PC-3 (cell line): ENCODE measurements around the gene SKOR1.

Experiments
- EZH2 ChIP-seq: fragments of 300-600 bp; sonication (generic); IDR thresholded peaks from one replicate; pipeline ENCODE4 v1.6.1; 2017; ENCODE audit warnings: antibody characterized with exemption, mild to moderate bottlenecking, low read length; ENCODE audit not compliant: unreplicated experiment
- EZH2phosphoT487 ChIP-seq: fragments of 300-600 bp; sonication (generic); IDR thresholded peaks from 2 replicates; pipeline ENCODE4 v1.6.1; 2018; ENCODE audit warnings: mild to moderate bottlenecking, antibody characterized with exemption, low read length, borderline replicate concordance
- TF ChIP-seq, protein P1 (sequence below): fragments of 300-600 bp; sonication (generic); conservative IDR thresholded peaks from 2 replicates; pipeline ENCODE4 v1.5.1; 2017; ENCODE audit warnings: antibody characterized with exemption, low read depth, mild to moderate bottlenecking, low read length

GRCh38 chr15:67878712-67879206 lies 53.5 kb downstream of the SKOR1 start:
- TF ChIP-seq, protein P1, sequence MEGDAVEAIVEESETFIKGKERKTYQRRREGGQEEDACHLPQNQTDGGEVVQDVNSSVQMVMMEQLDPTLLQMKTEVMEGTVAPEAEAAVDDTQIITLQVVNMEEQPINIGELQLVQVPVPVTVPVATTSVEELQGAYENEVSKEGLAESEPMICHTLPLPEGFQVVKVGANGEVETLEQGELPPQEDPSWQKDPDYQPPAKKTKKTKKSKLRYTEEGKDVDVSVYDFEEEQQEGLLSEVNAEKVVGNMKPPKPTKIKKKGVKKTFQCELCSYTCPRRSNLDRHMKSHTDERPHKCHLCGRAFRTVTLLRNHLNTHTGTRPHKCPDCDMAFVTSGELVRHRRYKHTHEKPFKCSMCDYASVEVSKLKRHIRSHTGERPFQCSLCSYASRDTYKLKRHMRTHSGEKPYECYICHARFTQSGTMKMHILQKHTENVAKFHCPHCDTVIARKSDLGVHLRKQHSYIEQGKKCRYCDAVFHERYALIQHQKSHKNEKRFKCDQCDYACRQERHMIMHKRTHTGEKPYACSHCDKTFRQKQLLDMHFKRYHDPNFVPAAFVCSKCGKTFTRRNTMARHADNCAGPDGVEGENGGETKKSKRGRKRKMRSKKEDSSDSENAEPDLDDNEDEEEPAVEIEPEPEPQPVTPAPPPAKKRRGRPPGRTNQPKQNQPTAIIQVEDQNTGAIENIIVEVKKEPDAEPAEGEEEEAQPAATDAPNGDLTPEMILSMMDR = no peak
- TF ChIP-seq EZH2phosphoT487 = no peak
- TF ChIP-seq EZH2 = no peak
